Stimulated activated CD4-positive, alpha-beta T cell treated with anti-CD3 and anti-CD28 coated beads, Interleukin-4, amount 100 ng/mL, for 48 hours (primary cell): ENCODE data around the gene PAN3.

Experiments
- DNase-seq, 2 donors: peaks; one replicate each; pipeline ENCODE4 v3.0.0-alpha.2; 2020; ENCODE audit warnings: low read depth in 2 of 2

PAN3 gene

GRCh38 chr13:28301839-28302238, 163.5 kb downstream of the PAN3 start:
- no peak for DNase-seq

- no peak for DNase-seq
Measured at GRCh38 chr13:28306325-28306724, 168.0 kb downstream of the PAN3 start.

DNA sequence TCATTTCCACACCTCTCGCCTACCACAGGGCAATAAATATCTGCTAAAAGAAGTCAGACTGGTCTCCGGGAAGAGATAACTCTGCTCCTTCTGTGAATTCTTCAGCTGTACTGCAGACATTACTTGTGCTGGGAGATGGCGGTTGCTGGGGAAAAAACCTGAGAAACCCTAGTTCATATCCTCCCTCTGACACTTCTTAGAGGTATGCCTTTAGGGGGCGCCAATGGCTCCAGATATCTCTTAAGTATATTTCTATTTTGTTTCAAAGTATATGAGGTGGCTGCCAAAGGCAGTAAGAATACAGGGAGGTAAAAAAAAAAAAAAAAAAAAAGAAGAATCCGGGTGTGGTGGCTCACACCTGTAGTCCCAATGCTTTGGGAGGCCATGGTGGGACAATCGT, 175.2 kb downstream of the PAN3 start:
- DNase-seq, result peak in 1 of 2 donors; percentile 2

DNA sequence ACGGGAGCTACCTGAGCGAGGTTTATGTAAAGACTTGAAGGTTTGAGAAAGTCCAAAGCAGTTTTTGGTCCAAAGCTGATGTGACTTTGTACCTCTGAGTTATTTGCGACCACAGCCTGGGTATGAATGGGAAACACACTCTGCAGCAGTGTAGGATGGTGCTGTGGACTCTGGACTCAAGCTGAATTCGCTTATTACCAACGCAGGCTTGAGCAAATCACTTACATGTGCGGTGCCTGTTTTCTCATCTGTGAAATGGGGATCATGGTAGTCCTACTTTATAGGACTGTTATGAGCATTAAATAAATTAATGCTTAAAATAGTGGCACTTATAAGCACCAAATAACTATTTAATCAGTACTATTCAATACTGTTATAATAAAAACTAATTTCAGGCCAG, 176.5 kb downstream of the PAN3 start:
- DNase-seq, result no peak

DNA sequence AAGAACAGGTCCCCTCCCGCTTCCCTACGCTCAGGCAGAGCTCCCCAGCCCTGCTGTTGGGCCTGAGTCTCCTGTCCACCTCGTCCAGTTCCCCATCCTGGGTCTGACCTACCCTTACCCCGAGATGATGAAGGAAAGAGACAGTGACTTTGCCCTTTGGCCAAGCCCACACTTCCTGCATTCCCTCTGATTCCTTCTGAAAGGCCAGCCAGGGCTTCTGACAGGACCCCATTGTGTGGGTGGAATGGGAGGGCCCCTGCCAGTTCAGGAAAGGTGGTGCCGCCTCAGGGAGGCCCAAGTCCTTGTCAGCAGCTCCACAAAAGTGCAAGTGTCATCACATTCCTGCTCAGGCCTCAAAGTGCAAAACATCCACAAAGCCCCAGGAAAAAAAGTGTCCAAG, 177.8 kb downstream of the PAN3 start:
- no peak for DNase-seq

DNA sequence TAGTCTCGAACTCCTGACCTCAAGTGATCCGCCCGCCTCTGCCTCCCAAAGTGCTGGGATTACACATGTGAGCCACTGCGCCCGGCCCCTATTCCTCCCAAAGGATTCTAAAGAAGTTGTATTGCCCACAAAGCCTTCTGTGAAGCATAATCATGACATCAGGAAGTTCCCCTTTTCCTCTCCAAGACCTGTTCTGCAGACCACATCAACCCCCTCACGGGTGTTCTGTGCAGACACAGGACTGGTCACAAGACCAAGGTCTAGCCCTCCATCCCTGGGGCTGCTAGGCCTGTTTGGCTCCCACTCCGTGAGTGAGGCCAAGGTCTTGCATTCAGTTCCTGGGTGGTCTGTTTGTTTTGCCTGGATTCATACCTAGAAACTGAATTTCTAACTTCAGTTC, 178.5 kb downstream of the PAN3 start:
- DNase-seq, result no peak

DNA sequence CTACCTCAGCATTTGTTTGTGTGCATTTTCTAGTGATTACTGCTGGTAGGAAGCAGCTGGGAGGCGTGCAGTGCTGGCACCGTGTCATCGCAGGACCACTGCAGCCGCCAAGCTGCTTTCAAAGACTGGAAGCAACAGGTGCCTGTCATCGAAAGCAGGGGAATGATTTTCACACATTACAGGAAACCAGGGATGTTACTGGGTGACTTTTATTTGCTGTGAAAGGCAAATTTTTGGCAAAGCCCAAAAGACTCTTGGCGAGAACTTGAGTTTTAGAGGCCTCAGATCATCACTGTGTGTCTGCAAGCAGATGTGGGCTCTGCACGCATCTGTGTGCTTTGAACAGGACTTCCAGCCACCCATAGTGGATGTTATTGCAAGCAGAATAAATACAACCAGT, 180.2 kb downstream of the PAN3 start:
- DNase-seq, result no peak

DNA sequence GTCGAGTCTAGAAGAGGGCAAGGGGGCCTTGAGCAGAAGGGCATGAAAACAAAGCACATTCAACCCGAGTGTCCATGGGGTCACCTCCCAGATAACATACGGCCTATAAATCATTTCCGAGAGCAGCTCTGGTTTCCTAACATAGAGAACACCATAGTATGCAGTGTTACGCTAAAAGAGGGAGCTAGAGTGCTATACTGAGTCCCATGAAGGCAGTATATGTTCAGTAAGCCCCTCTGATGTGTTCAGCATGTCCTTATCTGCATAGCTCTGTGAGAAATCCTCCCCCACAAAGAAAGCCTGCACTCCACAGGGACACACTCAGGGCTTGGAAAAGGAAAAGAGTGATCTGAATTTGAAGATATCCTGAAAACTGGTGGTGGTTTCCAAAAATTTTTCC, 181.2 kb downstream of the PAN3 start:
- DNase-seq, result no peak

GRCh38 chr13:28320209-28320608, 181.9 kb downstream of the PAN3 start:
- DNase-seq, result no peak

- no peak for DNase-seq
Measured at GRCh38 chr13:28320884-28321574, 182.7 kb downstream of the PAN3 start.

DNA sequence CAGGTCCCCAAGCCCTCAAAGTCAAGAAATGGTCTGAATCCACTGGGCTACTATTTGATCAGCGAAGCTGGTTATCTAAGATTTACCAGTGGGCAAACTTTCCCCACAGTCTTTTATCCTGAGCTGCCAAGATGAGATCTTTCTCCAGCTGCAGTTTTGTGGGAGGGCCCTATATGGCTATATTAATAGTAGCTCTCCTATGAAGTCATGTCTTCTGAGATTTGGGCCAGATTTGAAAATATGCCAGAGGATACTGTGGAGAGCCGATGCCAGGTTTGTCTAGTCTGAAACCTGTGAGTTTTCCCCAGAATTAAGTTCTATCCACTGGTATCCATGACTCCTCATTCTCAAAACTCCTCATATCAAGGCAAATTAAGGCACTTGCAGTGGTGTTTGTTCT, 183.4 kb downstream of the PAN3 start:
- no peak for DNase-seq

DNA sequence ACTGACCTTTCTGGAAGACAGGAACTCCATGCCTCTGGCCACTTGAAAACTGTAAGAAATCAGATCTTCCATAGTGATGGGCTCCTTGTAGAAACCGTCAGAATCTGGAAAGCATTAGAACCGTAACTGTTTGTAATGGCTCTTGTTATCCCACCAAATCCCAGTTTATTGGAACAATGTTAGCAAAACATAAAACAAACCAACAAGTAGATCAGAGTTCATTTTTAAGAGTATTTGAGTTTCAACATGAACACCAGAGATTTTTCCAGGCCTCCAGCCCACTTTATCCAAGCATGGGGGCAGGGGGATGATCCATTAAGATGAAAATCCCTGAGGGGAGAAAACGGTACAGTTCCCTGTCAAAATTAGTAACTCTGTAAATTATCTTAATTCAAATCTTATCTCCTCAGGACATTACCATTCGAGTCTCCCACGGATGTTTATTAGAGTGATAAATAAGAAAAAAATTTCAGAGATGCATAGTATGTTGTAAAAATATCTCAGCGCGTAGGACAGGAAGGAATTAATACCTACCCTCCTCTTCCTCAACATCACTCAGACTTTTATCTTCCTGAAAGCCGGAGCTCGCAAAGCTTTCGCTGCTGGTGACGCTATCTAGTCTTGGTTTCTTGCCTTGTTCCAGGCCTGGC, 184.0 kb downstream of the PAN3 start:
- no peak for DNase-seq

DNA sequence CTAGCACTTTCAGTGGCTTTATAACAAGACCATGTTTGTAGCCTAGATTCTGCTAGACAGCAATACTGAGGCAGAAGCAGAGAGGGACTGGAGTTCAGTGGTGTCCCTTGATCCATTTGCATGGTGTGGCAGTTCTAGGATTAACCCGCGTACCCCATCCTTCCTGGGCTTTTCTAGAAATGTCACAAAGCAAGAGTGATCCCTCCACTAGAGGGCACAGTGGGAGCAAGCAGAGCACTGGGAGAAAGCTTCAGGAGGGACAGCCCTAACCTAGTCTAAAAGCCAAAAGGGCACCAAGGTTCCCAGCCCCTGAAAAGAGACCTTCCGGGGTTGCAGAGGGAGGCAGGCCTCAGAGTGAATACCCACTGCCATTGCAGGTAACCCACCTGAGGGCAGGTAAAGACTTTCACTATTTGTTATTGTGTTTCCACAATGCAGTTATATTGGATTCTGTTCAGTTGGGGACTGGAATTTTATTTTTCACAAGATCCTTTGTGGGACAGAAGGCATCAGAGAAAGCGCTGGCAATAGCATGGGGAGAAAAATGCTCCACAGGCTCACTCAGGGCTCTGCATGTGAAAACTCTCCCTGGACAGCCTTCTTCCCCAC, 185.9 kb downstream of the PAN3 start:
- DNase-seq, result peak; percentile 22 to 32

DNA sequence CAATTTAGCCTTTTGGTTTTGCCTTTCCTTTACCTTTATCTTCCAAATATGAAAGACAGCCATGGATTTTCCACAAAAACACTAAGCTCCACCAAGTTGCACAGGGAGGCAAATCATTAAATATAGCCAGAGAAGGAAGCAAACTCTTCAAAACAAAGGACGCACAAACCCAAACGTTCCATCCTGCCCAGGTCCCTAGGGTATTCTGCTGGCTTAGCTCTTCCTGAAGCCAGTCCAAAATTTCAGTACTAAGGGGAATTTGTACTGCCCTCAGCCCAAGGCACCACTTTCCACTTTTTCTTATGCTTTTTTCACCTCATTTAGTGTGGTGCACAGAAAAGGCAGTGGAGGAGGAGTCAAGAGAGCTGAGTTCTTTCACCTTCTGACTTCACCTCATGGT, 186.7 kb downstream of the PAN3 start:
- DNase-seq, result no peak

GRCh38 chr13:28326056-28326455, 187.7 kb downstream of the PAN3 start:
- no peak for DNase-seq

GRCh38 chr13:28327373-28328270, 189.3 kb downstream of the PAN3 start:
- no peak for DNase-seq

DNA sequence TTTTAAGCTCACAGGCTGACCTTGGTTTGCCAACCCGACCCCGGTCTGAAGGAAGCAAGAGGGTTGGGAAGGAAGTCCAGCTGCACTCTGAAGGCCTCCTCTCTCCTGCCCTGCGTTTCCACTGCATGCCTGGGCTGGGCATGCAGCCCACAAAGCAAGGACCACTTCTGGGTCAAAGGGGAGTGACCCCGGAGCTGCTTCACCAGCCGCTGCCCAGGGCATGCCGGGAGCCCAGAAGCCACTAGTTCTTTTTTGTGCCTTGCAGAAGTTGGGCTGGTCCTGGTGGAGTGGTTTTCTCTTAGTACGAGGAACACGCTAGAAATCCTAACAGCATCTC, 189.9 kb downstream of the PAN3 start:
- DNase-seq, result no peak

DNA sequence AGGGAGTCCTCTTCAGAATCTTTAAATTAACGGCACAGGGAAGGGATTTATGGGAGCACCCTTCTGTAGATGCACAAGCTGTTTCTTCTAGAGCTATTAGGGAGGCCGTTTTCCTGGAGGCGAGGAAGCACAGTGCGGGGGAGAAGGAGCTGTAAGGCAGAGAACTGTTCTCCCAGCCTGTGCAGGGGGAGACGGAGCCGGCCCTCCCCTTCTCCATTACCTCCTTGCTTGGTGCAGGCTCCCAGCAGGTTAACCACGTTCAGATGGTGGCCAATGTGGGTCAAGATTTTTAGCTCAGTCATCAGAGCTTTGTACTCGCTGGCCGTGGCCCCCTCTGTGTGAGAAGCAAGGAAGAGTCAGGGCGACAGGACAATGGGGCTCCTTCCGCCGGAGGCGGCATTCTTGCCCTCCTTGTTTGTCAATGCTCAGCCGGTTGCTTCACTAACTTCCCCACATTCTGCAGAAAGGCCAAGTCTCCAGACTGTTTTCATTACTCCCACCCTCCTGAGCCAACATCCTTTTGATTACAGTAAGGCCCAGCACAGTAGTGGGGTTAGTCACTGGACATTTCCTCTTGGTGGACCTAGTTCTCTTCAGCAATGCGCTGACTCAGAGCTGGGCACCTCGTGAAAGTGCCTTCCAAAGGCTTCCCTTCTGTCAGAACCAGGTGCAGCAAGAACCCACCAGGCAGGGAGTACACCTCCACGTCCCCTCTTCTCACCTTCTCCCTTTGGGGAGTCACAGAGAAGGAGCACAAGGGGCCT, 191.2 kb downstream of the PAN3 start:
- DNase-seq, result no peak

GRCh38 chr13:28333204-28333881, 195.0 kb downstream of the PAN3 start:
- no peak for DNase-seq

GRCh38 chr13:28336193-28336657, 197.9 kb downstream of the PAN3 start:
- no peak for DNase-seq
